HepG2 (cell line): Measurements from ENCODE around the gene POU3F3. TPM values are rescaled to one million over a fixed set of nuclear protein-coding genes. Genes with fewer than 3 reads are reported as not detected.

Source experiments
- AHDC1 ChIP-seq: sonication (generic); formaldehyde crosslinking; IDR thresholded peaks from 2 replicates; pipeline ENCODE4 v1.5.1; 2020; ENCODE audit warnings: mild to moderate bottlenecking, missing genetic modification reagents, borderline replicate concordance
- DPF2 ChIP-seq: sonication (generic); formaldehyde crosslinking; IDR thresholded peaks from 2 replicates; pipeline ENCODE4 v1.4.0; 2020; ENCODE audit warnings: mild to moderate bottlenecking, low read depth, missing genetic modification reagents, borderline replicate concordance
- E2F5 ChIP-seq: sonication (generic); formaldehyde crosslinking; conservative IDR thresholded peaks from 2 replicates; pipeline ENCODE4 v1.4.0; 2020; ENCODE audit warnings: missing genetic modification reagents
- GABPA ChIP-seq, 2 experiments: IDR thresholded peaks; 2 replicates each; pipeline ENCODE4 v1.6.1; 2011 to 2016; ENCODE audit warnings: low read depth in 2 of 2, low read length in 1 of 2, missing biosample characterization in 1 of 2, missing genetic modification characterization in 1 of 2
- GRHL1 ChIP-seq: sonication (generic); formaldehyde crosslinking; conservative IDR thresholded peaks from 2 replicates; pipeline ENCODE4 v1.8.0; 2022; ENCODE audit warnings: missing genetic modification reagents
- HNF1A ChIP-seq, 2 experiments: sonication (generic) in 1 of 2; formaldehyde crosslinking in 1 of 2; IDR thresholded peaks; 2 replicates each; pipeline versions ENCODE4 v1.4.0 to v1.6.1; 2016 to 2020; ENCODE audit warnings: borderline replicate concordance in 1 of 2, low read depth in 1 of 2, mild to moderate bottlenecking in 1 of 2, missing genetic modification reagents in 1 of 2
- ISX ChIP-seq: sonication (generic); formaldehyde crosslinking; conservative IDR thresholded peaks from 2 replicates; pipeline ENCODE4 v1.5.0; 2020; ENCODE audit warnings: missing genetic modification reagents
- MATR3 ChIP-seq: sonication (generic); formaldehyde crosslinking; IDR thresholded peaks from 2 replicates; pipeline ENCODE4 v1.4.0; 2020; ENCODE audit warnings: missing genetic modification reagents
- RXRA ChIP-seq: sonication (generic); formaldehyde crosslinking; IDR thresholded peaks from 2 replicates; pipeline ENCODE4 v1.5.1; 2020; ENCODE audit warnings: missing genetic modification reagents
- SIN3A ChIP-seq: IDR thresholded peaks from 2 replicates; pipeline ENCODE4 v1.6.1; 2011; ENCODE audit warnings: low read depth, mild to moderate bottlenecking, control low read depth, low read length, borderline replicate concordance
- ZBTB34 ChIP-seq: sonication (generic); formaldehyde crosslinking; IDR thresholded peaks from 2 replicates; pipeline ENCODE4 v1.8.0; 2022; ENCODE audit warnings: mild to moderate bottlenecking, missing genetic modification reagents
- ZNF256 ChIP-seq: sonication (generic); formaldehyde crosslinking; conservative IDR thresholded peaks from 2 replicates; pipeline ENCODE4 v1.4.0; 2020; ENCODE audit warnings: missing genetic modification reagents
- polyA plus RNA-seq, 8 experiments: library from polyadenylated mRNA; depleted of rRNA in 3 of 8; stranded (reverse) in 7 of 8; unstranded in 1 of 8; fragments of >200 nt; fragmentation: Illumina TruSeq in 4 of 8; extraction: Trizol in 4 of 8; gene quantifications; 2 replicates each; pipeline versions ENCODE4 v1.2.1 to v1.2.3, GENCODE V29; 2011 to 2016; ENCODE audit warnings: low read depth in 4 of 8, missing spikeins in 1 of 8, mixed read lengths in 1 of 8; ENCODE audit not compliant: insufficient read depth in 1 of 8
- total RNA-seq, 5 experiments: library from RNA; depleted of rRNA; stranded (reverse); fragments of >200 nt; fragmentation: Illumina TruSeq; extraction: Trizol; gene quantifications; 2 replicates each; pipeline ENCODE4 v1.2.3, GENCODE V29; 2016; ENCODE audit warnings: low read depth in 1 of 5

Gene POU3F3
- total and polyA plus RNA-seq, 2 of the 13 experiments (the other 11 are each of a cell fraction or from before 2014, with no cell fraction given) = not detected

- TF ChIP-seq HNF1A (IDR thresholded peaks at IDR 0.05; ENCODE audit: low read depth) (no peak), HNF1A (CRISPR knock-in tag; IDR thresholded peaks at IDR 0.05; ENCODE audit: borderline replicate concordance) (no peak), DPF2 (no peak), MATR3 (CRISPR knock-in tag) (no peak), GABPA (IDR thresholded peaks at IDR 0.05; ENCODE audit: low read depth, low read length) (no peak), GABPA (CRISPR knock-in tag; IDR thresholded peaks at IDR 0.05; ENCODE audit: low read depth) (no peak), ZNF256 (no peak), RXRA (CRISPR knock-in tag) (no peak), AHDC1 (CRISPR knock-in tag) (no peak), SIN3A (no peak), E2F5 (CRISPR knock-in tag) (no peak), ISX (CRISPR knock-in tag) (no peak), ZBTB34 (no peak), GRHL1 (CRISPR knock-in tag) (no peak)
- TF ChIP-seq, all 625 proteins: peak for 0
Measured at GRCh38 chr2:104860451-104860790, 6.5 kb downstream of the POU3F3 start (continued).
